22Rv1 (cell line): ENCODE measurements around the gene JPT1.

Experiments used
- ZFX ChIP-seq: fragments of 450-650 bp; IDR thresholded peaks from 2 replicates; pipeline ENCODE4 v1.6.1; 2017; ENCODE audit warnings: antibody characterized with exemption, borderline replicate concordance
- TF ChIP-seq, protein P1 (sequence below): fragments of 450-650 bp; IDR thresholded peaks from 2 replicates; pipeline ENCODE4 v1.5.1; 2017; ENCODE audit warnings: mild to moderate bottlenecking

DNA sequence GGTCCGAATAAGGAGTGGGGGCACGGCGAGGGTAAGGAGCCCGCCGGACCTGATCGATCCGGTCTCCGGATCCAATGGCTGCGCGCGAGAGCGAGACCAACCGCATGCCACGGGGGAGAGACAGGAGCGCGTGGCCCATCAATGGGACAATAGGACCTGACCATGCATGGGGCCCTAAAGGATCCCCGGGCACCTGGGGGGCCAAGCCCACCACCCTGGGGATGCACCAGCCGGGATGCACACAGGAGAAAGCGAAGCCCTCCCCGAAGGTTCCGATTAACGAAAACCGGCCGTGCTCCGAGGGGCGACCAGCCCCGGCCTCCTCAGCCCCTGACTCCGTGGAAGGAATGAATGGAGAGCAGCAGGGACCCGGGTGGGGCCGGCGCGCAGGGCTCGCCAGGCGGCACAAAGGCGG is 525 bp downstream of the JPT1 start:
- TF ChIP-seq, protein P1, sequence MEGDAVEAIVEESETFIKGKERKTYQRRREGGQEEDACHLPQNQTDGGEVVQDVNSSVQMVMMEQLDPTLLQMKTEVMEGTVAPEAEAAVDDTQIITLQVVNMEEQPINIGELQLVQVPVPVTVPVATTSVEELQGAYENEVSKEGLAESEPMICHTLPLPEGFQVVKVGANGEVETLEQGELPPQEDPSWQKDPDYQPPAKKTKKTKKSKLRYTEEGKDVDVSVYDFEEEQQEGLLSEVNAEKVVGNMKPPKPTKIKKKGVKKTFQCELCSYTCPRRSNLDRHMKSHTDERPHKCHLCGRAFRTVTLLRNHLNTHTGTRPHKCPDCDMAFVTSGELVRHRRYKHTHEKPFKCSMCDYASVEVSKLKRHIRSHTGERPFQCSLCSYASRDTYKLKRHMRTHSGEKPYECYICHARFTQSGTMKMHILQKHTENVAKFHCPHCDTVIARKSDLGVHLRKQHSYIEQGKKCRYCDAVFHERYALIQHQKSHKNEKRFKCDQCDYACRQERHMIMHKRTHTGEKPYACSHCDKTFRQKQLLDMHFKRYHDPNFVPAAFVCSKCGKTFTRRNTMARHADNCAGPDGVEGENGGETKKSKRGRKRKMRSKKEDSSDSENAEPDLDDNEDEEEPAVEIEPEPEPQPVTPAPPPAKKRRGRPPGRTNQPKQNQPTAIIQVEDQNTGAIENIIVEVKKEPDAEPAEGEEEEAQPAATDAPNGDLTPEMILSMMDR, result no peak
- TF ChIP-seq ZFX, result no peak
